Chondrocyte (in vitro differentiated cells): ENCODE data around the gene INPP5A. TPM values are rescaled to one million over a fixed set of nuclear protein-coding genes. Genes with fewer than 3 reads are reported as not detected.
A peak's percentile ranks its signal among the peaks of the same experiment; 100 is the strongest.

Experiments used
- DNase-seq: peaks from one replicate; pipeline ENCODE4 v3.0.0; 2021; ENCODE audit warnings: mixed read lengths, low spot score
- H3K27ac Mint-ChIP-seq: one replicate; pipeline ENCODE4 v1.8.0; 2021; ENCODE audit warnings: mild to moderate bottlenecking, moderate library complexity, mixed read lengths; ENCODE audit not compliant: unreplicated experiment
- H3K27me3 Mint-ChIP-seq: 2 replicates; pipeline ENCODE4 v1.8.0; 2021; ENCODE audit warnings: low read depth, mixed read lengths
- H3K36me3 Mint-ChIP-seq: 2 replicates; pipeline ENCODE4 v1.8.0; 2021; ENCODE audit warnings: low read depth, mixed read lengths
- H3K4me1 Mint-ChIP-seq: 2 replicates; pipeline ENCODE4 v1.8.0; 2021; ENCODE audit warnings: low read depth, mild to moderate bottlenecking, mixed read lengths
- H3K4me3 Mint-ChIP-seq: one replicate; pipeline ENCODE4 v1.8.0; 2021; ENCODE audit warnings: mild to moderate bottlenecking, moderate library complexity, mixed read lengths; ENCODE audit not compliant: unreplicated experiment
- H3K9me3 Mint-ChIP-seq: 2 replicates; pipeline ENCODE4 v1.8.0; 2021; ENCODE audit warnings: low read depth, mixed read lengths
- total RNA-seq: library from RNA; stranded (reverse); gene quantifications from 3 replicates; pipeline ENCODE4 v1.2.1, GENCODE V29; 2021
- TF ChIP-seq, protein P1 (sequence below): fragments of 200-600 bp; sonication (generic); IDR thresholded peaks from 2 replicates; pipeline ENCODE4 v1.5.0; 2021; ENCODE audit warnings: antibody characterized with exemption, mild to moderate bottlenecking, moderate library complexity

The INPP5A gene
- total RNA-seq, 1 donor from 2014 or later, result 40.6 TPM

DNA sequence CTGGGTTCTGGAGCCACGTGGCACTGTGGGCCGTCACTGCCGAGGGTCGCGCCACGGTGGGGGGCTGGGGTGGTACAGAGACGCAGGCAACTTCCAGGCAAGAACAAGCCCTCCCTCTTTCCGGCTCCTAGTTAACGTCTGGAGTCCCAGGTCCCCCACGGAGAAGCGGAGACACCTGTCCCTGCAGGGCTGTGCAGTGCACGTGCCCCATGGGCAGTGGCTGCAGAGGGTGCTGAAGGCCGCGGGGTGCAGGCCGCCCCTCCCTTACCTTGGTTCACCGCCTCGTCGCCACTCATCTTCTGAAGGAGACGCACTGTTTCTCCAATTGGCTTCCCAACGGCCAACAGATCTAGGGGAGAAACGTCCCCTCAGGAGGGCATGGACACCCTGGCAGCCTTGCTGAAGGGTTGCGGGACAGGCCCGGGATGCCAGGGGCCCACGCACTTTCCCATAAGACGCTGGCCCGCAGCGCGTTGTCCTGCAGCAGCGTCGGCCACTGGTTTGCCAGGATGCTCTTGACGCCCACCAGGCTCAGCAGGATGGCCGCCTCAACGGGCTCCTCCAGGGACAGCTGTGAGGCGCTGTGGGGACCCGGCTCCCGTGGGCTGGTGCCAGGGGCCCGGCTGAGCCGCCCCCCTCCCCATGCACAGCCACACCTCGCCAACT lies 272.7 kb downstream of the INPP5A start:
- H3K4me1 Mint-ChIP-seq, result no peaks in the 10 kb centered on the region
- no peak overlapping the region for H3K4me3 Mint-ChIP-seq

DNA sequence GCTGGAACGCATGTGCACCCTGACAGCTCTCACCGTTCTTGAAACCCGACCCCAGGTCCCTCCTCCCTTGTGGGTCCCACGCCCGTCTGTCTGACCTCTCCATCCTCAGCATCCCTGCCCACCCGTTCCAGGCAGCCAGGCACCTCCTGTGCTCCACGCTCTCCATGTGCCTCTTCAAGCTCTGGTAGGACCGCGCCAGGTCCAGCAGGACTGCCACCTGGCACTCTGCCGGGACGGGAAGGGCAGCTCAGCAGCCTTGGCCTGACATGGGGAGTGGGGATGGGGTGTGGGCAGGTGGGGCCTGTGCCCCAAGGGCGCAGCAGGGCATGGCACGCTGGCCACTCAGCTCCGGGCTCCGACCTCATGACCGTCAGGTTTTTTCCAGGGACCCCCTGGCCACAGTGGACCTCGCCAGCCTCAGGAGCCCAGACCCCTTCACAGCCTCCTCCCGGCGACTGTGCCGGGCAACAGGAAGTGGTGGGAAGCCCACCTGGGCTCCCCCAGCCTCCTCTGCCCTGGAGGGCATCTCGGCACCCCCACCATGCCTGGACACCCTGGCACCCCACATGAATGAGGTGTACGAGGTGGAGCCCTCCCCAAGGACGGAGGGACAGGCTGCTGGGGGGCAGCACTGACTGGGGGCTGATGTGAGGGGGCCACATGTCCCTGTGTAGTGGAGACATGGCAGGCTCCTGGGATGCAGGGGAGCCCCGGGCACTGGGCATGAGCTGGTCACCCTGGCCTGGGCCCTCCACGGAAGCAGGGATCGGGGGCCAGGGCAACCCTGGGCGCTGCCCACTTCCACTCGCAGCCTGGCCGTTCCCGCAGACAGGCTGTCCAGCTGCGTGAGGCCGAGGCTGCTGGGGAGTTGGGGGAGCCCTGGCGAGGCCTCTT lies 273.5 kb downstream of the INPP5A start:
- Mint-ChIP-seq H3K27me3 (peaks cover 25% of the 10 kb centered on the region), H3K4me3 (no peak overlapping the region), H3K4me1 (no peaks in the 10 kb centered on the region), H3K9me3 (no peaks in the 10 kb centered on the region), H3K27ac (no peak overlapping the region), H3K36me3 (no peaks in the 10 kb centered on the region)
- TF ChIP-seq, protein P1, sequence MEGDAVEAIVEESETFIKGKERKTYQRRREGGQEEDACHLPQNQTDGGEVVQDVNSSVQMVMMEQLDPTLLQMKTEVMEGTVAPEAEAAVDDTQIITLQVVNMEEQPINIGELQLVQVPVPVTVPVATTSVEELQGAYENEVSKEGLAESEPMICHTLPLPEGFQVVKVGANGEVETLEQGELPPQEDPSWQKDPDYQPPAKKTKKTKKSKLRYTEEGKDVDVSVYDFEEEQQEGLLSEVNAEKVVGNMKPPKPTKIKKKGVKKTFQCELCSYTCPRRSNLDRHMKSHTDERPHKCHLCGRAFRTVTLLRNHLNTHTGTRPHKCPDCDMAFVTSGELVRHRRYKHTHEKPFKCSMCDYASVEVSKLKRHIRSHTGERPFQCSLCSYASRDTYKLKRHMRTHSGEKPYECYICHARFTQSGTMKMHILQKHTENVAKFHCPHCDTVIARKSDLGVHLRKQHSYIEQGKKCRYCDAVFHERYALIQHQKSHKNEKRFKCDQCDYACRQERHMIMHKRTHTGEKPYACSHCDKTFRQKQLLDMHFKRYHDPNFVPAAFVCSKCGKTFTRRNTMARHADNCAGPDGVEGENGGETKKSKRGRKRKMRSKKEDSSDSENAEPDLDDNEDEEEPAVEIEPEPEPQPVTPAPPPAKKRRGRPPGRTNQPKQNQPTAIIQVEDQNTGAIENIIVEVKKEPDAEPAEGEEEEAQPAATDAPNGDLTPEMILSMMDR, result no peak
- DNase-seq, result peak; percentile 95

More for the DNA sequence above, 272.7 kb downstream of the INPP5A start:
- Mint-ChIP-seq H3K27ac (no peak overlapping the region), H3K36me3 (no peaks in the 10 kb centered on the region), H3K27me3 (peaks cover 18% of the 10 kb centered on the region), H3K9me3 (no peaks in the 10 kb centered on the region)
- TF ChIP-seq, protein P1, result no peak
- peak; percentile 74 for DNase-seq

DNA sequence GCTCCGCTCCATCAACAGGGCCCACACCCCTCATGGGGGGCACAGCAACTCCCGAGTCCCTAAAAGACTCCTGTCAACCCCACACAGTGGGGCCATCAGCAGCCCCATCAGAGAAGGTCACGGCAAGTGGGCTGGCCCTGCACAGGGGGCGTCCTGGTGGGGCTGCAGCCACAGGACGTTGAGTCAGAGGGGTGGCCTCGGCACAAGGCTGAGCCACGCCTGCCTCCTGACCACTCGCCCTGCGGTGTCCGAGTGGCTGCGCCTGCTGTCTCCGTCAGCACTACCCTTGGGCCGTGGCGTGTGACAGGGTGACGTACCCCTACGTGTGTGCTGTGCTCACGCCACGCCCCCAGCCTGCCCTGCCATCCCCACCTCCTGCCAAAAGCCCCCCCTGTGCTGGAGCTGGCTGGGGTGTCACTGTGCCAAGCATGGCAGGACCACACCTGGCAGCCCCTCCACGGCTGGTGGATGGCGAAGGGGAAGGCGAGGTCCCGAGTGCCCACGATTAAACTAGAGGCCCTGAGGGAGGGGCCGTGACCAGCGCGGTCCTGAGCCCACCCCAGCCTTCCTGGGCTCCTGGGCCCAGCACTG lies 274.4 kb downstream of the INPP5A start:
- H3K4me1 Mint-ChIP-seq, result no peaks in the 10 kb centered on the region
- no peaks in the 10 kb centered on the region for H3K9me3 Mint-ChIP-seq
- no peaks in the 10 kb centered on the region for H3K36me3 Mint-ChIP-seq
- DNase-seq, result peak; percentile 93
- no peak overlapping the region for H3K27ac Mint-ChIP-seq
- peaks cover 33% of the 10 kb centered on the region for H3K27me3 Mint-ChIP-seq
- no peak overlapping the region for H3K4me3 Mint-ChIP-seq
- TF ChIP-seq, protein P1, result no peak

DNA sequence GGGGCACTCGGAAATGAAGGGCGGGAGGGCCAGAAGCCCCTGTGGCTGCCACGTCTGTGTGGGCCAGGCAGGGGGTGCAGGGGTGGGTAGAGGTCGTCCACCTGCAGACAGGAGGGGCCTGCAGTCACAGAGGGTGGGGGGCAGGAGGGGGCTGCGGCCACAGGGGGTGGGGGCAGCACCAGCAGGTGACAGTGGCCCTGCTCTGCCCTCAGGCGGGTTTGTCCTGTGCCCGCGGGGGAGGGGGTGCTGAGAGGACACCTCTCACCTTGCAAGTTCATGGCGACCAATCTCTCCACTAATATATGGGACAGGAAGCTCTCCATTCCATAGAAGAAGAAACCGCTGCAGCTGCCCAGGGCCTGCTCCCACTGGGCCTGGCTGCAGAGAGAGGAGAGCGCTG lies 274.9 kb downstream of the INPP5A start:
- DNase-seq, result peak; percentile 62
- H3K4me3 Mint-ChIP-seq, result no peak overlapping the region
- no peaks in the 10 kb centered on the region for H3K9me3 Mint-ChIP-seq
- H3K27ac Mint-ChIP-seq, result no peak overlapping the region
- H3K4me1 Mint-ChIP-seq, result no peaks in the 10 kb centered on the region
- H3K27me3 Mint-ChIP-seq, result peaks cover 38% of the 10 kb centered on the region
- TF ChIP-seq, protein P1, result no peak
- no peaks in the 10 kb centered on the region for H3K36me3 Mint-ChIP-seq

DNA sequence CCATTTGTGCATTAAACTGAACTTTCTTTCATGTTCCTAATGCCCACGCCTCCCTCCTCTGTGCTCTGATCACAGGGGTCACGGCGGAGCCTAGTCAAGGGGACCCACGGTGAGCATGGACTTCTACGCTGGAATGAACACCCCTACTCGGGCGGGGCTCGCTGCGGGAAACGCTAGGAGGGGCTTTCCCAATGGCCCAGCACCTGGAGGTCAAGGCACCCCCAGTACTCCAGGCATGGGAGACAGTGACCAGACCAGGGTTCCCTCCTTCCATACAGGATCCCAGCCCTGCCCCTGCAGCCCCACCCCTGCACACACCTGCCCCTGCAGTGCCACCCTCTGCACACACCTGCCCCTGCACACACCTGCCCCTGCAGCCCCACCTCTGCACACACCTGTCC lies 275.4 kb downstream of the INPP5A start:
- Mint-ChIP-seq H3K27me3 (peaks cover 42% of the 10 kb centered on the region), H3K36me3 (no peaks in the 10 kb centered on the region), H3K9me3 (no peaks in the 10 kb centered on the region), H3K4me1 (no peaks in the 10 kb centered on the region), H3K27ac (no peak overlapping the region), H3K4me3 (no peak overlapping the region)
- TF ChIP-seq, protein P1, result no peak
- DNase-seq, result peak; percentile 86
